Globus pallidus (tissue), 1 donor: Measurements from ENCODE around the gene CHAF1A.

Experiments
- DNase-seq: peaks from one replicate; pipeline ENCODE4 v3.0.0-alpha.2; 2015; ENCODE audit warnings: low spot score

CHAF1A gene

GRCh38 chr19:4442819-4443146, 40.3 kb downstream of the CHAF1A start:
- no peak for DNase-seq

GRCh38 chr19:4443188-4443587, 40.7 kb downstream of the CHAF1A start:
- no peak for DNase-seq

- DNase-seq = no peak
Measured at GRCh38 chr19:4443966-4444764, 41.7 kb downstream of the CHAF1A start.

- no peak for DNase-seq
Measured at GRCh38 chr19:4444765-4445741, 42.6 kb downstream of the CHAF1A start.

- DNase-seq = no peak
Measured at GRCh38 chr19:4445963-4446703, 43.7 kb downstream of the CHAF1A start.

GRCh38 chr19:4446704-4447200, 44.3 kb downstream of the CHAF1A start:
- DNase-seq = no peak

GRCh38 chr19:4447327-4448146, 45.1 kb downstream of the CHAF1A start:
- DNase-seq = no peak

- no peak for DNase-seq
Measured at GRCh38 chr19:4448147-4448985, 45.9 kb downstream of the CHAF1A start.

GRCh38 chr19:4449022-4449638, 46.7 kb downstream of the CHAF1A start:
- peak; percentile 81 for DNase-seq

GRCh38 chr19:4449639-4450028, 47.2 kb downstream of the CHAF1A start:
- no peak for DNase-seq

- DNase-seq = no peak
Measured at GRCh38 chr19:4452230-4452990, 50.0 kb downstream of the CHAF1A start.

- no peak for DNase-seq
Measured at GRCh38 chr19:4453232-4454179, 51.1 kb downstream of the CHAF1A start.

GRCh38 chr19:4454747-4455718, 52.6 kb downstream of the CHAF1A start:
- DNase-seq = no peak

- no peak for DNase-seq
Measured at GRCh38 chr19:4455719-4456475, 53.5 kb downstream of the CHAF1A start.

- no peak for DNase-seq
Measured at GRCh38 chr19:4456476-4456842, 54.0 kb downstream of the CHAF1A start.
